B cell (primary cell): ENCODE results near the gene SYN1. TPM values are rescaled to one million over a fixed set of nuclear protein-coding genes. Genes with fewer than 3 reads are reported as not detected.

ENCODE experiments used
- ATAC-seq: fragments of 200-7000 bp; cut with Tn5 transposase; one replicate; pipeline ENCODE4 v1.10.0; 2021; ENCODE audit warnings: low read depth, mild to moderate bottlenecking, moderate number of reproducible peaks, moderate library complexity
- CTCF ChIA-PET: fragments of 350-600 bp; sonication (Branson Sonifier 250); formaldehyde crosslinking; loops from one replicate; lab custom pipeline; 2021; ENCODE audit warnings: antibody characterized with exemption, inconsistent platforms; lab: Charles Lee
- POLR2A ChIA-PET: fragments of 350-600 bp; sonication (Branson Sonifier 250); formaldehyde crosslinking; loops from one replicate; lab custom pipeline; 2021; ENCODE audit warnings: antibody characterized with exemption; lab: Charles Lee
- DNase-seq: peaks from one replicate; pipeline ENCODE4 v3.0.0; 2013
- H2AFZ ChIP-seq: 2 replicates; pipeline ENCODE4 v1.6.1; 2012; ENCODE audit warnings: mild to moderate bottlenecking, low read depth, low read length; ENCODE audit not compliant: insufficient read depth, poor library complexity, severe bottlenecking
- H3K27ac ChIP-seq, 2 donors: 1 replicate in 1 of 2; 2 replicates in 1 of 2; pipeline ENCODE4 v1.5.1; 2012 to 2013; ENCODE audit warnings: low read length in 2 of 2, mild to moderate bottlenecking in 2 of 2, moderate library complexity in 1 of 2
- H3K27me3 ChIP-seq, 4 experiments: fragments of 200-600 bp in 1 of 4; sonication (generic) in 1 of 4; replicated peaks in 1 of 4; 1 replicate in 2 of 4; 2 replicates in 2 of 4; pipeline versions ENCODE4 v1.6.1 to v1.7.0; 2013 to 2016; ENCODE audit warnings: low read length in 3 of 4, mild to moderate bottlenecking in 2 of 4, mixed read lengths in 1 of 4, moderate library complexity in 1 of 4; ENCODE audit not compliant: insufficient read depth in 4 of 4, control insufficient read depth in 3 of 4; ENCODE audit errors: control extremely low read depth in 1 of 4
- H3K36me3 ChIP-seq, 2 experiments: replicated peaks in 1 of 2; 1 replicate in 1 of 2; 2 replicates in 1 of 2; pipeline versions ENCODE4 v1.6.1 to v1.7.1; 2013; ENCODE audit warnings: low read length in 1 of 2; ENCODE audit not compliant: insufficient read depth in 2 of 2, control insufficient read depth in 1 of 2; ENCODE audit errors: control extremely low read depth in 1 of 2, extremely low read depth in 1 of 2
- H3K4me1 ChIP-seq, 2 donors: fragments of 200-600 bp in 1 of 2; sonication (generic) in 1 of 2; 1 replicate in 1 of 2; 2 replicates in 1 of 2; pipeline versions ENCODE4 v1.5.1 to v1.6.1; 2013 to 2017; ENCODE audit warnings: low read length in 2 of 2; ENCODE audit not compliant: control insufficient read depth in 2 of 2, insufficient read depth in 2 of 2
- H3K4me2 ChIP-seq: replicated peaks from 2 replicates; pipeline ENCODE3; 2012; ENCODE audit warnings: mild to moderate bottlenecking, low read depth, low read length; ENCODE audit not compliant: poor library complexity, severe bottlenecking
- H3K4me3 ChIP-seq, 5 experiments: fragments of 200-600 bp in 1 of 5; sonication (generic) in 1 of 5; 1 replicate in 3 of 5; 2 replicates in 2 of 5; pipeline versions ENCODE4 v1.5.1 to v1.7.0; 2011 to 2016; ENCODE audit warnings: low read length in 4 of 5, mild to moderate bottlenecking in 4 of 5, low read depth in 2 of 5, control low read depth in 1 of 5, moderate library complexity in 1 of 5; ENCODE audit not compliant: insufficient read depth in 1 of 5; ENCODE audit errors: control extremely low read depth in 1 of 5, extremely low read depth in 1 of 5
- H3K79me2 ChIP-seq: fragments of 200-600 bp; sonication (generic); one replicate; pipeline ENCODE4 v1.6.0; 2016; ENCODE audit warnings: low read length; ENCODE audit not compliant: control insufficient read depth, insufficient read depth
- H3K9ac ChIP-seq: fragments of 200-600 bp; sonication (generic); 2 replicates; pipeline ENCODE4 v1.6.1; 2017; ENCODE audit warnings: mild to moderate bottlenecking, low read length, moderate library complexity
- H3K9me3 ChIP-seq, 3 donors: one replicate each; pipeline versions ENCODE4 v1.6.1 to v1.7.1; 2013; ENCODE audit warnings: low read length in 2 of 3; ENCODE audit not compliant: control insufficient read depth in 2 of 3, insufficient read depth in 1 of 3; ENCODE audit errors: control extremely low read depth in 1 of 3
- H4K20me1 ChIP-seq: 2 replicates; pipeline ENCODE4 v1.6.0; 2012; ENCODE audit warnings: mild to moderate bottlenecking, low read length; ENCODE audit not compliant: insufficient read depth, control insufficient read depth, poor library complexity, severe bottlenecking
- H3K27ac Mint-ChIP-seq: one replicate; pipeline ENCODE4 v1.8.0; 2021; ENCODE audit warnings: mixed read lengths
- H3K27me3 Mint-ChIP-seq: one replicate; pipeline ENCODE4 v1.8.0; 2021; ENCODE audit warnings: mixed read lengths
- H3K4me1 Mint-ChIP-seq: one replicate; pipeline ENCODE4 v1.8.0; 2021; ENCODE audit warnings: mixed read lengths
- H3K4me3 Mint-ChIP-seq: one replicate; pipeline ENCODE4 v1.8.0; 2021; ENCODE audit warnings: mixed read lengths
- H3K9me3 Mint-ChIP-seq: one replicate; pipeline ENCODE4 v1.8.0; 2022; ENCODE audit warnings: mixed read lengths; ENCODE audit not compliant: insufficient read depth
- CTCF ChIP-seq: fragments of 200-600 bp; IDR thresholded peaks from one replicate; pipeline ENCODE4 v1.8.0; 2022; ENCODE audit warnings: antibody characterized with exemption, mild to moderate bottlenecking
- EZH2 ChIP-seq: IDR thresholded peaks from 2 replicates; pipeline ENCODE4 v1.6.1; 2012; ENCODE audit warnings: borderline replicate concordance, low read depth, mild to moderate bottlenecking, moderate library complexity, low read length; ENCODE audit not compliant: insufficient read depth, poor library complexity, severe bottlenecking
- WGBS: methylation state at CpG from one replicate; pipeline ENCODE4 v1.1.5; 2013; ENCODE audit warnings: missing lambda C conversion rate; ENCODE audit not compliant: insufficient coverage; 5-methylcytosine and 5-hydroxymethylcytosine counted together
- intact Hi-C: fragments of 100-400 bp; cut with micrococcal nuclease; formaldehyde crosslinking; loops from one replicate; pipeline ENCODE4 v1.10.0; 2022
- polyA plus RNA-seq: library from polyadenylated mRNA; depleted of rRNA; stranded (reverse); fragments of >200 nt; gene quantifications from 2 replicates; pipeline ENCODE4 v1.2.3, GENCODE V29; 2012
- total RNA-seq, 2 donors: library from RNA; stranded (reverse); fragments of 120-200 nt in 1 of 2; gene quantifications; 1 replicate in 1 of 2; 2 replicates in 1 of 2; pipeline versions ENCODE4 v1.2.3 to v1.2.4, GENCODE V29; 2013 to 2022

Gene SYN1
- total and polyA plus RNA-seq, 2 donors (not counting 1 experiment from before 2014, with no cell fraction given): not detected

- intact Hi-C loops: no loop called here
- Histone ChIP-seq H3K79me2 (no peaks in the 10 kb centered on the region), H3K27me3 (no peaks in the 10 kb centered on the region), H3K4me3 (no peak overlapping the region), H3K36me3 (peaks cover 0 to 13% of the 10 kb centered on the region in 2 experiments), H4K20me1 (no peaks in the 10 kb centered on the region), H3K9me3 (no peaks in the 10 kb centered on the region), H3K4me1 (peaks cover 7 to 16% of the 10 kb centered on the region in 2 donors), H2AFZ (no peak overlapping the region), H3K9ac (no peak overlapping the region), H3K27ac (no peak overlapping the region), H3K4me2 (no peak overlapping the region)
- TF ChIP-seq CTCF (no peak), EZH2 (no peak)
- H3K9me3 Mint-ChIP-seq: no peaks in the 10 kb centered on the region
- no peak overlapping the region for H3K27ac Mint-ChIP-seq
- no peaks in the 10 kb centered on the region for H3K27me3 Mint-ChIP-seq
- ChIA-PET POLR2A (no interaction called here), CTCF (interaction anchor here (1.7 kb wide), 1 partner anchor 10 kb away, joined by 3 read pairs; no protein-coding TSS in a partner anchor)
- no peak overlapping the region for H3K4me3 Mint-ChIP-seq
- peaks cover 20% of the 10 kb centered on the region for H3K4me1 Mint-ChIP-seq
- ATAC-seq (no peak), DNase-seq (no peak)
- WGBS: 78% methylated on average over 10 of the region's 14 CpGs
Observed at GRCh38 chrX:47633689-47634590, 14.3 kb upstream of the SYN1 start.

- CTCF ChIA-PET: no interaction called here
- Histone ChIP-seq H3K36me3 (peaks cover 0 to 7% of the 10 kb centered on the region in 2 experiments), H2AFZ (no peak overlapping the region), H3K79me2 (no peaks in the 10 kb centered on the region), H3K4me1 (peaks cover 7 to 12% of the 10 kb centered on the region in 2 donors), H3K4me2 (no peak overlapping the region), H3K9me3 (no peaks in the 10 kb centered on the region), H4K20me1 (no peaks in the 10 kb centered on the region), H3K27me3 (no peaks in the 10 kb centered on the region), H3K27ac (no peak overlapping the region), H3K4me3 (no peak overlapping the region), H3K9ac (no peak overlapping the region)
- ATAC-seq: no peak
- no peaks in the 10 kb centered on the region for H3K9me3 Mint-ChIP-seq
- intact Hi-C loops: no loop called here
- no peaks in the 10 kb centered on the region for H3K27me3 Mint-ChIP-seq
- peaks cover 20% of the 10 kb centered on the region for H3K4me1 Mint-ChIP-seq
- no peak for TF ChIP-seq CTCF
- TF ChIP-seq EZH2: no peak
- WGBS: 80% methylated on average over 2 of the region's 4 CpGs
- POLR2A ChIA-PET: no interaction called here
- H3K27ac Mint-ChIP-seq: no peak overlapping the region
- DNase-seq: no peak
- no peak overlapping the region for H3K4me3 Mint-ChIP-seq
Observed at GRCh38 chrX:47632666-47633065, 13.0 kb upstream of the SYN1 start.
